ENCODE data around the gene CDC25C. TPM values are rescaled to one million over a fixed set of nuclear protein-coding genes. Genes with fewer than 3 reads are reported as not detected.

CDC25C gene
- polyA plus RNA-seq, 2 of the 4 experiments (the other 2 are of a cell fraction) = 12.6 to 19.3 TPM

- H3K4me1 ChIP-seq = no peaks in the 10 kb centered on the region
- ChIA-PET POLR2A (interaction anchor here (1.1 kb wide), 1 partner anchor 15 kb away, joined by 3 read pairs; no protein-coding TSS in a partner anchor), CTCF (interaction anchor here (0.8 to 5.5 kb wide), 4 partner anchors 13 to 95 kb away, joined by 3 to 67 read pairs (median 5); partner anchors contain the start of gene KDM3B)
- 91% methylated on average over 2 of the region's 2 CpGs for WGBS (ENCODE audit: missing lambda C conversion rate)
- FAIRE-seq (no peak), DNase-seq (ENCODE audit: low read depth in 1 of 2, low spot score in 1 of 2) (no peak), ATAC-seq (no peak)
- no peak overlapping the region for H3K4me3 ChIP-seq
- H3K9me3 ChIP-seq = no peaks in the 10 kb centered on the region
- no peak overlapping the region for H3K4me2 ChIP-seq
- no peak overlapping the region for H3K27ac ChIP-seq
- no peak for TF ChIP-seq HOXB13 (CRISPR knock-in tag; IDR thresholded peaks at IDR 0.05; ENCODE audit: low read depth)
- TF ChIP-seq FOXS1 (CRISPR knock-in tag; IDR thresholded peaks at IDR 0.05) = no peak
- TF ChIP-seq BCL3 (IDR thresholded peaks at IDR 0.05) = no peak
- no peak for TF ChIP-seq NR3C1 (IDR thresholded peaks at IDR 0.05)
- no peak for TF ChIP-seq CBX8 (IDR thresholded peaks at IDR 0.05)
- TF ChIP-seq ZC3H11A (IDR thresholded peaks at IDR 0.05) = no peak
- TF ChIP-seq, protein P1, sequence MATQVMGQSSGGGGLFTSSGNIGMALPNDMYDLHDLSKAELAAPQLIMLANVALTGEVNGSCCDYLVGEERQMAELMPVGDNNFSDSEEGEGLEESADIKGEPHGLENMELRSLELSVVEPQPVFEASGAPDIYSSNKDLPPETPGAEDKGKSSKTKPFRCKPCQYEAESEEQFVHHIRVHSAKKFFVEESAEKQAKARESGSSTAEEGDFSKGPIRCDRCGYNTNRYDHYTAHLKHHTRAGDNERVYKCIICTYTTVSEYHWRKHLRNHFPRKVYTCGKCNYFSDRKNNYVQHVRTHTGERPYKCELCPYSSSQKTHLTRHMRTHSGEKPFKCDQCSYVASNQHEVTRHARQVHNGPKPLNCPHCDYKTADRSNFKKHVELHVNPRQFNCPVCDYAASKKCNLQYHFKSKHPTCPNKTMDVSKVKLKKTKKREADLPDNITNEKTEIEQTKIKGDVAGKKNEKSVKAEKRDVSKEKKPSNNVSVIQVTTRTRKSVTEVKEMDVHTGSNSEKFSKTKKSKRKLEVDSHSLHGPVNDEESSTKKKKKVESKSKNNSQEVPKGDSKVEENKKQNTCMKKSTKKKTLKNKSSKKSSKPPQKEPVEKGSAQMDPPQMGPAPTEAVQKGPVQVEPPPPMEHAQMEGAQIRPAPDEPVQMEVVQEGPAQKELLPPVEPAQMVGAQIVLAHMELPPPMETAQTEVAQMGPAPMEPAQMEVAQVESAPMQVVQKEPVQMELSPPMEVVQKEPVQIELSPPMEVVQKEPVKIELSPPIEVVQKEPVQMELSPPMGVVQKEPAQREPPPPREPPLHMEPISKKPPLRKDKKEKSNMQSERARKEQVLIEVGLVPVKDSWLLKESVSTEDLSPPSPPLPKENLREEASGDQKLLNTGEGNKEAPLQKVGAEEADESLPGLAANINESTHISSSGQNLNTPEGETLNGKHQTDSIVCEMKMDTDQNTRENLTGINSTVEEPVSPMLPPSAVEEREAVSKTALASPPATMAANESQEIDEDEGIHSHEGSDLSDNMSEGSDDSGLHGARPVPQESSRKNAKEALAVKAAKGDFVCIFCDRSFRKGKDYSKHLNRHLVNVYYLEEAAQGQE (IDR thresholded peaks at IDR 0.05) = no peak
Measured at GRCh38 chr5:138369706-138370105, 38.1 kb upstream of the CDC25C start.

DNA sequence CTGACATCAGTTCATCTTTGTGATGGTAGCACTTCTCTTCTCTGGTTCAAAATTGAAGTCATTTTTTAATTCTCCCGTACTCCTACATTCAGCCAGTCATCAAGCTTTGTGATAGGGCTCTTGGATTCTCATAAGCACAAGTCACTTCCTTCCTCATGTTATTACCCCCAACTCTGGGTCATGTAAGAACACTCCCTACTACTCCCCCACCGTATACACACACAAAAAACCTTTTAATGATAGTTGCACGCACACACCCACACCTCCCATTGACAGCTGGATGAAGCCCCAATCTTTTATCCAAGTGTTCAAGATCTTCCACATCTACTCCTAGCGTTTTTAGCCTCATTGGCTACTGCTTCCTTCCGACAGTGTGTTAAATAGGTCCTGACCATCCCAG is 37.7 kb upstream of the CDC25C start:
- Histone ChIP-seq H3K4me1 (no peaks in the 10 kb centered on the region), H3K4me3 (no peak overlapping the region), H3K4me2 (no peak overlapping the region), H3K27ac (no peak overlapping the region), H3K9me3 (no peaks in the 10 kb centered on the region)
- POLR2A ChIA-PET = interaction anchor here (1.1 kb wide), 1 partner anchor 14 kb away, joined by 3 read pairs; no protein-coding TSS in a partner anchor
- no peak for TF ChIP-seq RAD21 (conservative IDR thresholded peaks at IDR 0.05 in 1 of 2, IDR thresholded peaks at IDR 0.05 in 1 of 2)
- TF ChIP-seq, protein P2, sequence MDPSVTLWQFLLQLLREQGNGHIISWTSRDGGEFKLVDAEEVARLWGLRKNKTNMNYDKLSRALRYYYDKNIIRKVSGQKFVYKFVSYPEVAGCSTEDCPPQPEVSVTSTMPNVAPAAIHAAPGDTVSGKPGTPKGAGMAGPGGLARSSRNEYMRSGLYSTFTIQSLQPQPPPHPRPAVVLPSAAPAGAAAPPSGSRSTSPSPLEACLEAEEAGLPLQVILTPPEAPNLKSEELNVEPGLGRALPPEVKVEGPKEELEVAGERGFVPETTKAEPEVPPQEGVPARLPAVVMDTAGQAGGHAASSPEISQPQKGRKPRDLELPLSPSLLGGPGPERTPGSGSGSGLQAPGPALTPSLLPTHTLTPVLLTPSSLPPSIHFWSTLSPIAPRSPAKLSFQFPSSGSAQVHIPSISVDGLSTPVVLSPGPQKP (IDR thresholded peaks at IDR 0.05; ENCODE audit: low read depth, low read length) = no peak
- TF ChIP-seq HMGXB4 (CRISPR knock-in tag; IDR thresholded peaks at IDR 0.05; ENCODE audit: borderline replicate concordance) = no peak
- TF ChIP-seq RARB (CRISPR knock-in tag; IDR thresholded peaks at IDR 0.05) = no peak
- TF ChIP-seq RNF2 (IDR thresholded peaks at IDR 0.05; ENCODE audit: borderline replicate concordance, low read depth) = no peak
- TF ChIP-seq, protein P3, sequence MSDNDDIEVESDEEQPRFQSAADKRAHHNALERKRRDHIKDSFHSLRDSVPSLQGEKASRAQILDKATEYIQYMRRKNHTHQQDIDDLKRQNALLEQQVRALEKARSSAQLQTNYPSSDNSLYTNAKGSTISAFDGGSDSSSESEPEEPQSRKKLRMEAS (IDR thresholded peaks at IDR 0.05) = no peak
- TF ChIP-seq CHD2 (IDR thresholded peaks at IDR 0.05; ENCODE audit: low read length, partially characterized antibody) = no peak
- no peak for TF ChIP-seq FOSL2 (IDR thresholded peaks at IDR 0.05)
- no peak for TF ChIP-seq FOSL2 (CRISPR knock-in tag; IDR thresholded peaks at IDR 0.05)
- no peak for TF ChIP-seq CEBPB (IDR thresholded peaks at IDR 0.05)
- TF ChIP-seq ZSCAN20 (CRISPR knock-in tag; IDR thresholded peaks at IDR 0.05) = no peak
- TF ChIP-seq FOXS1 (CRISPR knock-in tag; IDR thresholded peaks at IDR 0.05) = no peak
- DNase-seq (ENCODE audit: low read depth in 1 of 2, low spot score in 1 of 2) (no peak), ATAC-seq (no peak), FAIRE-seq (no peak)
- 88% methylated on average over 5 of the region's 5 CpGs for whole genome bisulfite sequencing (ENCODE audit: missing lambda C conversion rate)
- CTCF ChIA-PET = interaction anchor here (0.8 to 5.5 kb wide), 4 partner anchors 16 to 95 kb away, joined by 3 to 67 read pairs (median 4); partner anchors contain the start of gene KDM3B

Measured in A549 (cell line).